HepG2 (cell line): ENCODE measurements around the gene PLEKHG2. TPM values are rescaled to one million over a fixed set of nuclear protein-coding genes. Genes with fewer than 3 reads are reported as not detected.

ENCODE experiments used
- CREBL2 ChIP-seq: sonication (generic); formaldehyde crosslinking; IDR thresholded peaks from 2 replicates; pipeline ENCODE4 v1.8.1; 2023; ENCODE audit warnings: missing genetic modification reagents, mild to moderate bottlenecking, borderline replicate concordance
- DMAP1 ChIP-seq: IDR thresholded peaks from 2 replicates; pipeline ENCODE4 v1.6.1; 2016
- DZIP1 ChIP-seq: sonication (generic); formaldehyde crosslinking; IDR thresholded peaks from 2 replicates; pipeline ENCODE4 v1.5.0; 2020; ENCODE audit warnings: mild to moderate bottlenecking, missing genetic modification reagents
- E2F1 ChIP-seq: sonication (generic); formaldehyde crosslinking; IDR thresholded peaks from 2 replicates; pipeline ENCODE4 v1.5.0; 2020; ENCODE audit warnings: missing genetic modification reagents
- EZH2 ChIP-seq: conservative IDR thresholded peaks from 2 replicates; pipeline ENCODE4 v1.6.1; 2012; ENCODE audit warnings: mild to moderate bottlenecking, low read depth, low read length, moderate library complexity
- FOXJ3 ChIP-seq: sonication (generic); formaldehyde crosslinking; IDR thresholded peaks from 2 replicates; pipeline ENCODE4 v1.4.0; 2020; ENCODE audit warnings: missing genetic modification reagents, mild to moderate bottlenecking, borderline replicate concordance
- GABPB1 ChIP-seq: IDR thresholded peaks from 2 replicates; pipeline ENCODE4 v1.6.1; 2016; ENCODE audit warnings: mild to moderate bottlenecking, missing genetic modification reagents, moderate library complexity, missing compliant biosample characterization
- NCOA5 ChIP-seq: sonication (generic); formaldehyde crosslinking; IDR thresholded peaks from 2 replicates; pipeline ENCODE4 v1.4.0; 2020; ENCODE audit warnings: missing genetic modification reagents
- ZBTB20 ChIP-seq: sonication (generic); formaldehyde crosslinking; IDR thresholded peaks from 2 replicates; pipeline ENCODE4 v1.8.1; 2023; ENCODE audit warnings: missing genetic modification reagents, low read depth, mild to moderate bottlenecking, borderline replicate concordance
- ZNF503 ChIP-seq: sonication (generic); formaldehyde crosslinking; IDR thresholded peaks from 2 replicates; pipeline ENCODE4 v1.4.0; 2020; ENCODE audit warnings: missing genetic modification reagents
- ZNF557 ChIP-seq: sonication (generic); formaldehyde crosslinking; IDR thresholded peaks from 2 replicates; pipeline ENCODE4 v1.4.0; 2020; ENCODE audit warnings: missing genetic modification reagents
- ZNF574 ChIP-seq: sonication (generic); formaldehyde crosslinking; IDR thresholded peaks from 2 replicates; pipeline ENCODE4 v1.4.0; 2020; ENCODE audit warnings: missing genetic modification reagents
- ZNF768 ChIP-seq: sonication (generic); formaldehyde crosslinking; IDR thresholded peaks from 2 replicates; pipeline ENCODE4 v1.4.0; 2020; ENCODE audit warnings: missing genetic modification reagents
- ZNF781 ChIP-seq: sonication (generic); formaldehyde crosslinking; IDR thresholded peaks from 2 replicates; pipeline ENCODE4 v1.5.1; 2020; ENCODE audit warnings: borderline replicate concordance, mild to moderate bottlenecking, missing genetic modification reagents; ENCODE audit errors: not compliant biosample characterization
- polyA plus RNA-seq, 8 experiments: library from polyadenylated mRNA; depleted of rRNA in 3 of 8; stranded (reverse) in 7 of 8; unstranded in 1 of 8; fragments of >200 nt; fragmentation: Illumina TruSeq in 4 of 8; extraction: Trizol in 4 of 8; gene quantifications; 2 replicates each; pipeline versions ENCODE4 v1.2.1 to v1.2.3, GENCODE V29; 2011 to 2016; ENCODE audit warnings: low read depth in 4 of 8, missing spikeins in 1 of 8, mixed read lengths in 1 of 8; ENCODE audit not compliant: insufficient read depth in 1 of 8
- total RNA-seq, 5 experiments: library from RNA; depleted of rRNA; stranded (reverse); fragments of >200 nt; fragmentation: Illumina TruSeq; extraction: Trizol; gene quantifications; 2 replicates each; pipeline ENCODE4 v1.2.3, GENCODE V29; 2016; ENCODE audit warnings: low read depth in 1 of 5
- TF ChIP-seq, protein P1 (sequence below): IDR thresholded peaks from 2 replicates; pipeline ENCODE4 v1.6.1; 2012; ENCODE audit warnings: low read length, improper control_type of control experiment

The PLEKHG2 gene
- total and polyA plus RNA-seq, 2 of the 13 experiments (the other 11 are each of a cell fraction or from before 2014, with no cell fraction given), result 3.6 to 6.8 TPM

GRCh38 chr19:39409208-39410016 lies 3.1 kb upstream of the PLEKHG2 start (continued):
- TF ChIP-seq CREBL2 (CRISPR knock-in tag) (0 out of 2 replicates have a peak, but pooled peaks have one; percentile 53), DMAP1 (CRISPR knock-in tag) (no peak), ZNF557 (CRISPR knock-in tag) (no peak), EZH2 (no peak), ZNF781 (peak; percentile 31), DZIP1 (CRISPR knock-in tag) (no peak), GABPB1 (CRISPR knock-in tag) (peak; percentile 88), ZNF503 (CRISPR knock-in tag) (no peak), FOXJ3 (CRISPR knock-in tag) (no peak), ZBTB20 (CRISPR knock-in tag) (no peak), E2F1 (CRISPR knock-in tag) (no peak), NCOA5 (CRISPR knock-in tag) (no peak), ZNF768 (CRISPR knock-in tag) (no peak), ZNF574 (CRISPR knock-in tag) (0 out of 2 replicates have a peak, but pooled peaks have one; percentile 18)
- TF ChIP-seq, protein P1, sequence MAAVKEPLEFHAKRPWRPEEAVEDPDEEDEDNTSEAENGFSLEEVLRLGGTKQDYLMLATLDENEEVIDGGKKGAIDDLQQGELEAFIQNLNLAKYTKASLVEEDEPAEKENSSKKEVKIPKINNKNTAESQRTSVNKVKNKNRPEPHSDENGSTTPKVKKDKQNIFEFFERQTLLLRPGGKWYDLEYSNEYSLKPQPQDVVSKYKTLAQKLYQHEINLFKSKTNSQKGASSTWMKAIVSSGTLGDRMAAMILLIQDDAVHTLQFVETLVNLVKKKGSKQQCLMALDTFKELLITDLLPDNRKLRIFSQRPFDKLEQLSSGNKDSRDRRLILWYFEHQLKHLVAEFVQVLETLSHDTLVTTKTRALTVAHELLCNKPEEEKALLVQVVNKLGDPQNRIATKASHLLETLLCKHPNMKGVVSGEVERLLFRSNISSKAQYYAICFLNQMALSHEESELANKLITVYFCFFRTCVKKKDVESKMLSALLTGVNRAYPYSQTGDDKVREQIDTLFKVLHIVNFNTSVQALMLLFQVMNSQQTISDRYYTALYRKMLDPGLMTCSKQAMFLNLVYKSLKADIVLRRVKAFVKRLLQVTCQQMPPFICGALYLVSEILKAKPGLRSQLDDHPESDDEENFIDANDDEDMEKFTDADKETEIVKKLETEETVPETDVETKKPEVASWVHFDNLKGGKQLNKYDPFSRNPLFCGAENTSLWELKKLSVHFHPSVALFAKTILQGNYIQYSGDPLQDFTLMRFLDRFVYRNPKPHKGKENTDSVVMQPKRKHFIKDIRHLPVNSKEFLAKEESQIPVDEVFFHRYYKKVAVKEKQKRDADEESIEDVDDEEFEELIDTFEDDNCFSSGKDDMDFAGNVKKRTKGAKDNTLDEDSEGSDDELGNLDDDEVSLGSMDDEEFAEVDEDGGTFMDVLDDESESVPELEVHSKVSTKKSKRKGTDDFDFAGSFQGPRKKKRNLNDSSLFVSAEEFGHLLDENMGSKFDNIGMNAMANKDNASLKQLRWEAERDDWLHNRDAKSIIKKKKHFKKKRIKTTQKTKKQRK, result no peak
